ENCODE results near the gene MAGEA2B. TPM values are rescaled to one million over a fixed set of nuclear protein-coding genes. Genes with fewer than 3 reads are reported as not detected.
"Not testable (repeated sequence)": the region's sequence is repeated elsewhere in the genome, so short reads cannot be mapped to it uniquely, and the experiment has no call there.

Gene MAGEA2B
- total RNA-seq, 1 donor = not detected

- not testable (repeated sequence) for DNase-seq (ENCODE audit: low read depth in 2 of 3, low spot score in 2 of 3)
Measured at GRCh38 chrX:152754871-152755270, 40.4 kb downstream of the MAGEA2B start.

GRCh38 chrX:152758918-152759317 is 44.5 kb downstream of the MAGEA2B start, which contains the start of gene CSAG3:
CSAG3 (plus strand) TSS chrX:152759218.
- not testable (repeated sequence) for DNase-seq (ENCODE audit: low read depth in 2 of 3, low spot score in 2 of 3)

- DNase-seq (ENCODE audit: low read depth in 2 of 3, low spot score in 2 of 3) = not testable (repeated sequence)
Measured at GRCh38 chrX:152759544-152759943, 45.1 kb downstream of the MAGEA2B start.

- not testable (repeated sequence) for DNase-seq (ENCODE audit: low read depth in 2 of 3, low spot score in 2 of 3)
Measured at GRCh38 chrX:152761582-152761981, 47.2 kb downstream of the MAGEA2B start.

- not testable (repeated sequence) for DNase-seq (ENCODE audit: low read depth in 2 of 3, low spot score in 2 of 3)
Measured at GRCh38 chrX:152766562-152766961, 52.1 kb downstream of the MAGEA2B start.

Other genes with a start within 250 kb of the MAGEA2B start
- under 0.01 TPM for gene GABRQ, start 76.7 kb upstream of the MAGEA2B start, total RNA-seq
- not detected for gene MAGEA3, start 15.8 kb upstream of the MAGEA2B start, total RNA-seq
- not detected for gene CSAG2, start 5.4 kb upstream of the MAGEA2B start, total RNA-seq
- gene CSAG1, start 19.1 kb downstream of the MAGEA2B start, total RNA-seq = not detected
- not detected for gene MAGEA12, start 19.1 kb downstream of the MAGEA2B start, total RNA-seq
- not detected for gene MAGEA2, start 39.2 kb downstream of the MAGEA2B start, total RNA-seq
- gene CSAG3, start 44.6 kb downstream of the MAGEA2B start, total RNA-seq = not detected
- not detected for gene MAGEA6, start 55.1 kb downstream of the MAGEA2B start, total RNA-seq
- gene CETN2, start 116.1 kb downstream of the MAGEA2B start, total RNA-seq = 5.4 TPM
- gene NSDHL, start 116.4 kb downstream of the MAGEA2B start, total RNA-seq = 11.6 TPM
- gene ZNF185, start 183.4 kb downstream of the MAGEA2B start, total RNA-seq = 20.5 TPM